H9 (cell line): ENCODE measurements around the gene TPBGL. TPM values are rescaled to one million over a fixed set of nuclear protein-coding genes. Genes with fewer than 3 reads are reported as not detected.

Source experiments
- DNase-seq: peaks from one replicate; pipeline ENCODE4 v3.0.0-alpha.2; 2017
- H2AFZ ChIP-seq: one replicate; pipeline ENCODE4 v1.6.1; 2013; ENCODE audit warnings: mild to moderate bottlenecking, low read length, control low read depth, moderate library complexity
- H2AK5ac ChIP-seq: 2 replicates; pipeline ENCODE4 v1.6.1; 2013; ENCODE audit warnings: low read length, control low read depth, mixed read lengths; ENCODE audit not compliant: insufficient read length
- H2BK120ac ChIP-seq: one replicate; pipeline ENCODE4 v1.6.1; 2013; ENCODE audit warnings: low read depth, mild to moderate bottlenecking, low read length, control low read depth, inconsistent platforms; ENCODE audit not compliant: poor library complexity, severe bottlenecking
- H2BK12ac ChIP-seq: 2 replicates; pipeline ENCODE4 v1.6.1; 2013; ENCODE audit warnings: low read length, control low read depth, mixed read lengths, low read depth; ENCODE audit not compliant: insufficient read length
- H2BK15ac ChIP-seq: 2 replicates; pipeline ENCODE4 v1.6.1; 2013; ENCODE audit warnings: low read depth, low read length, control low read depth
- H2BK20ac ChIP-seq: one replicate; pipeline ENCODE4 v1.6.1; 2013; ENCODE audit warnings: low read depth, mild to moderate bottlenecking, low read length, control low read depth, inconsistent platforms; ENCODE audit not compliant: poor library complexity, severe bottlenecking
- H2BK5ac ChIP-seq: 2 replicates; pipeline ENCODE4 v1.6.1; 2013; ENCODE audit warnings: low read length, control low read depth, mixed read lengths; ENCODE audit not compliant: insufficient read length
- H3K14ac ChIP-seq: 2 replicates; pipeline ENCODE4 v1.6.1; 2013; ENCODE audit warnings: low read length, control low read depth; ENCODE audit not compliant: insufficient read depth
- H3K18ac ChIP-seq: 2 replicates; pipeline ENCODE4 v1.6.1; 2013; ENCODE audit warnings: low read depth, mild to moderate bottlenecking, mixed read lengths, low read length, control low read depth; ENCODE audit not compliant: insufficient read length
- H3K23ac ChIP-seq: 2 replicates; pipeline ENCODE4 v1.6.1; 2013; ENCODE audit warnings: low read length, control low read depth, mixed read lengths, low read depth; ENCODE audit not compliant: insufficient read length
- H3K23me2 ChIP-seq: 2 replicates; pipeline ENCODE4 v1.6.1; 2013; ENCODE audit warnings: low read depth, mild to moderate bottlenecking, mixed read lengths, low read length, control low read depth; ENCODE audit not compliant: insufficient read length, poor library complexity, severe bottlenecking
- H3K27ac ChIP-seq: 2 replicates; pipeline ENCODE4 v1.5.1; 2013; ENCODE audit warnings: low read length, control low read depth, mixed read lengths, low read depth; ENCODE audit not compliant: insufficient read length
- H3K27me3 ChIP-seq: 2 replicates; pipeline ENCODE4 v1.6.1; 2013; ENCODE audit warnings: low read length, control low read depth, inconsistent platforms; ENCODE audit not compliant: insufficient read depth
- H3K4ac ChIP-seq: 2 replicates; pipeline ENCODE4 v1.6.1; 2013; ENCODE audit warnings: low read depth, mild to moderate bottlenecking, control low read depth, inconsistent platforms, low read length, moderate library complexity
- H3K4me1 ChIP-seq: 2 replicates; pipeline ENCODE4 v1.6.1; 2013; ENCODE audit warnings: low read length, control low read depth, inconsistent platforms; ENCODE audit not compliant: insufficient read depth
- H3K4me2 ChIP-seq: 2 replicates; pipeline ENCODE4 v1.6.1; 2013; ENCODE audit warnings: low read length, control low read depth, mixed read lengths; ENCODE audit not compliant: insufficient read length, insufficient read depth
- H3K56ac ChIP-seq: 2 replicates; pipeline ENCODE4 v1.6.1; 2013; ENCODE audit warnings: low read depth, mild to moderate bottlenecking, mixed read lengths, low read length, control low read depth; ENCODE audit not compliant: insufficient read length
- H3K79me1 ChIP-seq: 2 replicates; pipeline ENCODE4 v1.6.1; 2013; ENCODE audit warnings: low read depth, mild to moderate bottlenecking, moderate library complexity, low read length, control low read depth, inconsistent platforms; ENCODE audit not compliant: insufficient read depth, poor library complexity, severe bottlenecking
- H3K79me2 ChIP-seq: 2 replicates; pipeline ENCODE4 v1.6.1; 2013; ENCODE audit warnings: low read length, control low read depth, inconsistent platforms; ENCODE audit not compliant: insufficient read depth
- H3K9ac ChIP-seq: 2 replicates; pipeline ENCODE4 v1.6.1; 2013; ENCODE audit warnings: low read length, control low read depth, mixed read lengths; ENCODE audit not compliant: insufficient read length; ENCODE audit errors: extremely low read depth
- H3K9me3 ChIP-seq: one replicate; pipeline ENCODE4 v1.6.1; 2013; ENCODE audit warnings: low read depth, low read length, inconsistent platforms; ENCODE audit not compliant: control insufficient read depth
- H3T11ph ChIP-seq: one replicate; pipeline ENCODE4 v1.6.1; 2013; ENCODE audit warnings: mild to moderate bottlenecking, low read length, control low read depth, inconsistent platforms
- H4K20me1 ChIP-seq: one replicate; pipeline ENCODE4 v1.6.1; 2013; ENCODE audit not compliant: control insufficient read depth, insufficient read length, insufficient read depth
- H4K5ac ChIP-seq: 2 replicates; pipeline ENCODE4 v1.6.1; 2013; ENCODE audit warnings: low read depth, mild to moderate bottlenecking, mixed read lengths, low read length, control low read depth; ENCODE audit not compliant: insufficient read length
- H4K8ac ChIP-seq: replicated peaks from 2 replicates; pipeline ENCODE4 v1.6.1; 2013; ENCODE audit warnings: low read length, control low read depth, mixed read lengths, low read depth; ENCODE audit not compliant: insufficient read length
- H4K91ac ChIP-seq: 2 replicates; pipeline ENCODE4 v1.6.1; 2013; ENCODE audit warnings: low read depth, mild to moderate bottlenecking, moderate library complexity, mixed read lengths, low read length, control low read depth; ENCODE audit not compliant: insufficient read length
- H3K27ac Mint-ChIP-seq, 3 experiments: 2 replicates in 2 of 3; 3 replicates in 1 of 3; pipeline ENCODE4 v1.8.0; 2020 to 2021; ENCODE audit warnings: mixed read lengths in 3 of 3, mild to moderate bottlenecking in 1 of 3, moderate library complexity in 1 of 3
- H3K27me3 Mint-ChIP-seq: 2 replicates; pipeline ENCODE4 v1.8.0; 2021; ENCODE audit warnings: low read depth, mild to moderate bottlenecking, moderate library complexity, mixed read lengths
- H3K36me3 Mint-ChIP-seq, 3 experiments: 2 replicates in 2 of 3; 3 replicates in 1 of 3; pipeline ENCODE4 v1.8.0; 2020 to 2021; ENCODE audit warnings: low read depth in 3 of 3, mixed read lengths in 3 of 3; ENCODE audit not compliant: insufficient read depth in 1 of 3
- H3K4me1 Mint-ChIP-seq, 2 experiments: 2 replicates each; pipeline ENCODE4 v1.8.0; 2020; ENCODE audit warnings: mixed read lengths in 2 of 2
- H3K4me3 Mint-ChIP-seq, 2 experiments: 2 replicates in 1 of 2; 3 replicates in 1 of 2; pipeline ENCODE4 v1.8.0; 2020 to 2021; ENCODE audit warnings: mild to moderate bottlenecking in 2 of 2, mixed read lengths in 2 of 2, moderate library complexity in 1 of 2
- H3K9me3 Mint-ChIP-seq, 2 experiments: 2 replicates in 1 of 2; 3 replicates in 1 of 2; pipeline ENCODE4 v1.8.0; 2020; ENCODE audit warnings: mild to moderate bottlenecking in 2 of 2, mixed read lengths in 2 of 2, moderate library complexity in 1 of 2
- WGBS: extraction: QIAGEN DNeasy Blood & Tissue Kit; methylation state at CpG from one replicate; pipeline ENCODE4 v1.1.7; 2013; ENCODE audit warnings: missing lambda C conversion rate, low lambda C conversion rate, mixed read lengths; ENCODE audit not compliant: insufficient read length; ENCODE audit errors: extremely low coverage; 5-methylcytosine and 5-hydroxymethylcytosine counted together
- total RNA-seq: library from RNA; stranded (reverse); gene quantifications from 2 replicates; pipeline ENCODE4 v1.2.1, GENCODE V29; 2021
- TF ChIP-seq, protein P1 (sequence below): fragments of 200-600 bp; sonication (generic); conservative IDR thresholded peaks from 3 replicates; pipeline ENCODE4 v1.8.0; 2021; ENCODE audit warnings: antibody characterized with exemption, mild to moderate bottlenecking

The TPBGL gene
- total RNA-seq, 1 experiment from 2014 or later: 0.61 TPM

DNA sequence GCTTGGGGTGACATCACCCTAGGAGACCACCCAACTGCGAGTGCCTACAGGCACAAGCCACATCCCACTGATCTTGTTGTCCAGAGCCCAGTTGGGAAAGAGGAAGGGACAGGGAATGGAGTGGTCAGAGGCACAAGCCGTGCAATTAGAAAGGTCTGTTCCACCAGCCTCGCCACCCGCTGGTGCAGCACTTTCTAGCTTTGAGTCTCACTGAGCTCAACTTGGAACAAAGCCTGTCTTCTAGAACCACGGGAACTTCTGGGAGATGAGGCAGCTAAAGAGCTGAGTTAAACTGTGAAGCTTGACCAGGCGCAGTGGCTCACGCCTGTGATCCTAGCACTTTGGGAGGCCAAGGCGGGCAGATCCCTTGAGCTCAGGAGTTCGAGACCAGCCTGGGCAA lies 29.3 kb downstream of the TPBGL start:
- H3K56ac ChIP-seq: no peak overlapping the region
- no peaks in the 10 kb centered on the region for H3K4me1 ChIP-seq
- no peak overlapping the region for H2BK12ac ChIP-seq
- H3K4ac ChIP-seq: no peak overlapping the region
- no peaks in the 10 kb centered on the region for H3K9me3 Mint-ChIP-seq
- no peak overlapping the region for H3K18ac ChIP-seq
- H3K79me1 ChIP-seq: no peaks in the 10 kb centered on the region
- no peak for DNase-seq
- H3K23me2 ChIP-seq: no peaks in the 10 kb centered on the region
- no peaks in the 10 kb centered on the region; the same call in none of the 2 replicates for H3K27me3 Mint-ChIP-seq
- H2AK5ac ChIP-seq: no peak overlapping the region
- no peak overlapping the region for H3K4me2 ChIP-seq
- H2BK20ac ChIP-seq: no peak overlapping the region
- H4K20me1 ChIP-seq: no peaks in the 10 kb centered on the region
- H3K23ac ChIP-seq: no peak overlapping the region
- H3K27me3 ChIP-seq: no peaks in the 10 kb centered on the region
- no peak overlapping the region for H3K27ac ChIP-seq
- no peak overlapping the region for H2AFZ ChIP-seq
- no peak overlapping the region for H4K91ac ChIP-seq
- H2BK5ac ChIP-seq: no peak overlapping the region
- H3K27ac Mint-ChIP-seq: no peak overlapping the region
- H3K14ac ChIP-seq: no peak overlapping the region; the same call in 1 of the 2 replicates
- no peak overlapping the region for H2BK120ac ChIP-seq
- no peak overlapping the region for H4K8ac ChIP-seq
- no CpG with 5 or more reads among the region's 9 CpGs for WGBS
- H3K36me3 Mint-ChIP-seq: peaks cover 0 to 7% (median 0%) of the 10 kb centered on the region in 3 experiments; a peak in 1 of 7 replicates
- no peak overlapping the region for H4K5ac ChIP-seq
- H3T11ph ChIP-seq: no peak overlapping the region
- H3K79me2 ChIP-seq: no peaks in the 10 kb centered on the region
- no peaks in the 10 kb centered on the region for H3K9me3 ChIP-seq
- peaks cover 2 to 4% of the 10 kb centered on the region in 2 experiments; a peak in 3 of 4 replicates for H3K4me1 Mint-ChIP-seq
- no peak overlapping the region for H3K4me3 Mint-ChIP-seq
- TF ChIP-seq, protein P1, sequence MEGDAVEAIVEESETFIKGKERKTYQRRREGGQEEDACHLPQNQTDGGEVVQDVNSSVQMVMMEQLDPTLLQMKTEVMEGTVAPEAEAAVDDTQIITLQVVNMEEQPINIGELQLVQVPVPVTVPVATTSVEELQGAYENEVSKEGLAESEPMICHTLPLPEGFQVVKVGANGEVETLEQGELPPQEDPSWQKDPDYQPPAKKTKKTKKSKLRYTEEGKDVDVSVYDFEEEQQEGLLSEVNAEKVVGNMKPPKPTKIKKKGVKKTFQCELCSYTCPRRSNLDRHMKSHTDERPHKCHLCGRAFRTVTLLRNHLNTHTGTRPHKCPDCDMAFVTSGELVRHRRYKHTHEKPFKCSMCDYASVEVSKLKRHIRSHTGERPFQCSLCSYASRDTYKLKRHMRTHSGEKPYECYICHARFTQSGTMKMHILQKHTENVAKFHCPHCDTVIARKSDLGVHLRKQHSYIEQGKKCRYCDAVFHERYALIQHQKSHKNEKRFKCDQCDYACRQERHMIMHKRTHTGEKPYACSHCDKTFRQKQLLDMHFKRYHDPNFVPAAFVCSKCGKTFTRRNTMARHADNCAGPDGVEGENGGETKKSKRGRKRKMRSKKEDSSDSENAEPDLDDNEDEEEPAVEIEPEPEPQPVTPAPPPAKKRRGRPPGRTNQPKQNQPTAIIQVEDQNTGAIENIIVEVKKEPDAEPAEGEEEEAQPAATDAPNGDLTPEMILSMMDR: no peak
- no peak overlapping the region for H2BK15ac ChIP-seq
- no peak overlapping the region for H3K9ac ChIP-seq
